ENCODE data around the gene RAB27A. TPM values are rescaled to one million over a fixed set of nuclear protein-coding genes. Genes with fewer than 3 reads are reported as not detected.

Gene RAB27A
- total RNA-seq, 2 donors from 2014 or later, result 27.6 to 50.6 TPM

GRCh38 chr15:55234800-55235104 lies 54.9 kb downstream of the RAB27A start:
- no peaks in the 10 kb centered on the region for H3K9me3 ChIP-seq
- no peak overlapping the region for H3K4me3 ChIP-seq
- H3K4me1 ChIP-seq (replicated peaks), result no peaks in the 10 kb centered on the region
- 97% methylated on average over 1 of the region's 1 CpG for WGBS
- H3K27ac ChIP-seq, result peak overlapping the region in 1 of 2 donors; percentile 44
- intact Hi-C loops (cut with DNase I), result no loop called here
- no peaks in the 10 kb centered on the region for H3K27me3 ChIP-seq (replicated peaks; ENCODE audit: insufficient read depth)
- H3K36me3 ChIP-seq, result no peaks in the 10 kb centered on the region
- no peak for DNase-seq (ENCODE audit: low spot score)
- no peak for TF ChIP-seq POLR2A (IDR thresholded peaks at IDR 0.05)
- no peak for TF ChIP-seq POLR2AphosphoS5 (IDR thresholded peaks at IDR 0.05)
- TF ChIP-seq, protein P1, sequence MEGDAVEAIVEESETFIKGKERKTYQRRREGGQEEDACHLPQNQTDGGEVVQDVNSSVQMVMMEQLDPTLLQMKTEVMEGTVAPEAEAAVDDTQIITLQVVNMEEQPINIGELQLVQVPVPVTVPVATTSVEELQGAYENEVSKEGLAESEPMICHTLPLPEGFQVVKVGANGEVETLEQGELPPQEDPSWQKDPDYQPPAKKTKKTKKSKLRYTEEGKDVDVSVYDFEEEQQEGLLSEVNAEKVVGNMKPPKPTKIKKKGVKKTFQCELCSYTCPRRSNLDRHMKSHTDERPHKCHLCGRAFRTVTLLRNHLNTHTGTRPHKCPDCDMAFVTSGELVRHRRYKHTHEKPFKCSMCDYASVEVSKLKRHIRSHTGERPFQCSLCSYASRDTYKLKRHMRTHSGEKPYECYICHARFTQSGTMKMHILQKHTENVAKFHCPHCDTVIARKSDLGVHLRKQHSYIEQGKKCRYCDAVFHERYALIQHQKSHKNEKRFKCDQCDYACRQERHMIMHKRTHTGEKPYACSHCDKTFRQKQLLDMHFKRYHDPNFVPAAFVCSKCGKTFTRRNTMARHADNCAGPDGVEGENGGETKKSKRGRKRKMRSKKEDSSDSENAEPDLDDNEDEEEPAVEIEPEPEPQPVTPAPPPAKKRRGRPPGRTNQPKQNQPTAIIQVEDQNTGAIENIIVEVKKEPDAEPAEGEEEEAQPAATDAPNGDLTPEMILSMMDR (IDR thresholded peaks at IDR 0.05), result no peak

- no peaks in the 10 kb centered on the region for H3K27me3 ChIP-seq (replicated peaks; ENCODE audit: insufficient read depth)
- peak overlapping the region in 1 of 2 donors; percentile 44 for H3K27ac ChIP-seq
- no peak for DNase-seq (ENCODE audit: low spot score)
- no peaks in the 10 kb centered on the region for H3K36me3 ChIP-seq
- no peaks in the 10 kb centered on the region for H3K4me1 ChIP-seq (replicated peaks)
- TF ChIP-seq POLR2A (IDR thresholded peaks at IDR 0.05) (no peak), POLR2AphosphoS5 (IDR thresholded peaks at IDR 0.05) (peak; percentile 12)
- TF ChIP-seq, protein P1 (IDR thresholded peaks at IDR 0.05), result no peak
- intact Hi-C loops (cut with DNase I), result no loop called here
- WGBS, result 70% methylated on average over 2 of the region's 2 CpGs
- H3K4me3 ChIP-seq, result no peak overlapping the region
- H3K9me3 ChIP-seq, result no peaks in the 10 kb centered on the region
Measured at GRCh38 chr15:55234104-55234799, 55.4 kb downstream of the RAB27A start.

- no peak for DNase-seq (ENCODE audit: low spot score)
- 85% methylated on average over 1 of the region's 1 CpG for WGBS
- Histone ChIP-seq H3K27ac (no peak overlapping the region), H3K4me1 (replicated peaks) (no peaks in the 10 kb centered on the region), H3K36me3 (no peaks in the 10 kb centered on the region), H3K4me3 (no peak overlapping the region), H3K27me3 (replicated peaks; ENCODE audit: insufficient read depth) (no peaks in the 10 kb centered on the region), H3K9me3 (no peaks in the 10 kb centered on the region)
- TF ChIP-seq POLR2AphosphoS5 (IDR thresholded peaks at IDR 0.05) (no peak), POLR2A (IDR thresholded peaks at IDR 0.05) (no peak)
- TF ChIP-seq, protein P1 (IDR thresholded peaks at IDR 0.05), result no peak
- intact Hi-C loops (cut with DNase I), result no loop called here
Measured at GRCh38 chr15:55231455-55231854, 58.2 kb downstream of the RAB27A start.

DNA sequence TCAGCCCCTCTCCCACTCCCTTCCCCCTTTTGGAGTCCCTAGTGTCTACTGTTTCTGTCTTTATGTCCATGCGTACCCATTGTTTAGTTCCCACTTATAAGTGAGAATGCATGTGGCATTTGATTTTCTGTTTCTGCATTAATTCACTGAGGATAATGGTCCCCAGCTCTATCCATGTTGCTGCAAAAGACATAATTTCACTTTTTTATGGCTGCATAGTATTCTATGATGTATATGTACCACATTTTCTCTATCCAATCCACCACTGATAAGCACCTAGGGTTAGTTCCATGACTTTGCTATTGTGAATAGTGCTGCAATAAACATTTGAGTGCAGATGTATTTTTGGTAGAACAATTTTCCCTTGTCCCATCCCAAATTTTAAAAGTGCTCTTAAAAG lies 58.7 kb downstream of the RAB27A start:
- TF ChIP-seq, protein P1 (IDR thresholded peaks at IDR 0.05), result no peak
- TF ChIP-seq POLR2AphosphoS5 (IDR thresholded peaks at IDR 0.05) (no peak), POLR2A (IDR thresholded peaks at IDR 0.05) (no peak)
- H3K27me3 ChIP-seq (replicated peaks; ENCODE audit: insufficient read depth), result no peaks in the 10 kb centered on the region

GRCh38 chr15:55230051-55230670 lies 59.5 kb downstream of the RAB27A start:
- no peaks in the 10 kb centered on the region for H3K4me1 ChIP-seq (replicated peaks)
- H3K27ac ChIP-seq, result peak overlapping the region in 1 of 2 donors; percentile 21
- no peaks in the 10 kb centered on the region for H3K27me3 ChIP-seq (replicated peaks; ENCODE audit: insufficient read depth)
- 64% methylated on average over 3 of the region's 3 CpGs for WGBS
- intact Hi-C loops (cut with DNase I), result no loop called here
- no peak for DNase-seq (ENCODE audit: low spot score)
- H3K4me3 ChIP-seq, result no peak overlapping the region
- no peaks in the 10 kb centered on the region for H3K9me3 ChIP-seq
- TF ChIP-seq, protein P1 (IDR thresholded peaks at IDR 0.05), result no peak
- TF ChIP-seq POLR2A (IDR thresholded peaks at IDR 0.05), result no peak
- TF ChIP-seq POLR2AphosphoS5 (IDR thresholded peaks at IDR 0.05), result no peak
- no peaks in the 10 kb centered on the region for H3K36me3 ChIP-seq

More for the DNA sequence above, 58.7 kb downstream of the RAB27A start:
- H3K9me3 ChIP-seq, result no peaks in the 10 kb centered on the region
- no peak for DNase-seq (ENCODE audit: low spot score)
- intact Hi-C loops (cut with DNase I), result no loop called here
- WGBS, result 95% methylated on average over 1 of the region's 1 CpG
- no peaks in the 10 kb centered on the region for H3K36me3 ChIP-seq
- H3K27ac ChIP-seq, result no peak overlapping the region
- no peaks in the 10 kb centered on the region for H3K4me1 ChIP-seq (replicated peaks)
- no peak overlapping the region for H3K4me3 ChIP-seq

Measured in prostate gland (tissue), 2 donors.